ENCODE data around the gene PEX5.

GRCh38 chr12:7161811-7162210 lies 27.7 kb upstream of the PEX5 start:
- no peak for TF ChIP-seq CTCF (IDR thresholded peaks at IDR 0.05)
- TF ChIP-seq EP300 (IDR thresholded peaks at IDR 0.05): peak in 1 of 2 donors; percentile 9
